ENCODE results near the gene LIPM. TPM values are rescaled to one million over a fixed set of nuclear protein-coding genes. Genes with fewer than 3 reads are reported as not detected.

LIPM gene
- polyA plus RNA-seq, 1 experiment, result not detected

- no peak overlapping the region for H3K27ac ChIP-seq (ENCODE audit: low read depth, low read length)
- no peak for TF ChIP-seq CTCF (IDR thresholded peaks at IDR 0.05; ENCODE audit: low read depth, low read length)
- no peak overlapping the region for H3K4me3 ChIP-seq (ENCODE audit: low read depth, low read length)
- no peak for DNase-seq (ENCODE audit: low read depth, low spot score)
- ChIA-PET POLR2A (no interaction called here), CTCF (interaction anchor here (0.7 to 1.1 kb wide), 2 partner anchors 41 to 209 kb away, joined by 4 read pairs; no protein-coding TSS in a partner anchor)
- no peaks in the 10 kb centered on the region for H3K27me3 ChIP-seq (ENCODE audit: control insufficient read depth, insufficient read depth, low read length)
- no peaks in the 10 kb centered on the region for H3K9me3 ChIP-seq (ENCODE audit: control insufficient read depth, insufficient read depth, low read length)
These were observed 33.1 kb upstream of the LIPM start for GRCh38 chr10:88769384-88769783.

- Histone ChIP-seq H3K27me3 (ENCODE audit: control insufficient read depth, insufficient read depth, low read length) (peaks cover 2% of the 10 kb centered on the region), H3K4me3 (ENCODE audit: low read depth, low read length) (no peak overlapping the region), H3K9me3 (ENCODE audit: control insufficient read depth, insufficient read depth, low read length) (no peaks in the 10 kb centered on the region), H3K27ac (ENCODE audit: low read depth, low read length) (no peak overlapping the region)
- ChIA-PET CTCF (no interaction called here), POLR2A (no interaction called here)
- DNase-seq (ENCODE audit: low read depth, low spot score), result no peak
- TF ChIP-seq CTCF (IDR thresholded peaks at IDR 0.05; ENCODE audit: low read depth, low read length), result no peak
These were observed 21.3 kb upstream of the LIPM start for GRCh38 chr10:88781206-88781605.

GRCh38 chr10:88782222-88782621 lies 20.3 kb upstream of the LIPM start:
- Histone ChIP-seq H3K4me3 (ENCODE audit: low read depth, low read length) (no peak overlapping the region), H3K27ac (ENCODE audit: low read depth, low read length) (no peak overlapping the region), H3K9me3 (ENCODE audit: control insufficient read depth, insufficient read depth, low read length) (no peaks in the 10 kb centered on the region), H3K27me3 (ENCODE audit: control insufficient read depth, insufficient read depth, low read length) (peaks cover 2% of the 10 kb centered on the region)
- TF ChIP-seq CTCF (IDR thresholded peaks at IDR 0.05; ENCODE audit: low read depth, low read length), result no peak
- CTCF ChIA-PET, result interaction anchor here (0.6 kb wide), 1 partner anchor 1843 kb away, joined by 6 read pairs; no protein-coding TSS in a partner anchor
- POLR2A ChIA-PET, result no interaction called here
- no peak for DNase-seq (ENCODE audit: low read depth, low spot score)

- POLR2A ChIA-PET, result no interaction called here
- no peak overlapping the region for H3K27ac ChIP-seq (ENCODE audit: low read depth, low read length)
- CTCF ChIA-PET, result no interaction called here
- H3K4me3 ChIP-seq (ENCODE audit: low read depth, low read length), result no peak overlapping the region
- no peaks in the 10 kb centered on the region for H3K9me3 ChIP-seq (ENCODE audit: control insufficient read depth, insufficient read depth, low read length)
- H3K27me3 ChIP-seq (ENCODE audit: control insufficient read depth, insufficient read depth, low read length), result no peaks in the 10 kb centered on the region
- DNase-seq (ENCODE audit: low read depth, low spot score), result no peak
- no peak for TF ChIP-seq CTCF (IDR thresholded peaks at IDR 0.05; ENCODE audit: low read depth, low read length)
These were observed 18.8 kb upstream of the LIPM start for GRCh38 chr10:88783724-88784123.

GRCh38 chr10:88786032-88786770 lies 16.3 kb upstream of the LIPM start:
- ChIA-PET POLR2A (no interaction called here), CTCF (no interaction called here)
- Histone ChIP-seq H3K27ac (ENCODE audit: low read depth, low read length) (no peak overlapping the region), H3K4me3 (ENCODE audit: low read depth, low read length) (no peak overlapping the region), H3K9me3 (ENCODE audit: control insufficient read depth, insufficient read depth, low read length) (no peaks in the 10 kb centered on the region), H3K27me3 (ENCODE audit: control insufficient read depth, insufficient read depth, low read length) (no peaks in the 10 kb centered on the region)
- DNase-seq (ENCODE audit: low read depth, low spot score), result no peak
- no peak for TF ChIP-seq CTCF (IDR thresholded peaks at IDR 0.05; ENCODE audit: low read depth, low read length)

All from AG04450 (cell line).